ENCODE results near the gene ARHGAP5. TPM values are rescaled to one million over a fixed set of nuclear protein-coding genes. Genes with fewer than 3 reads are reported as not detected.

Gene ARHGAP5
- total and polyA plus RNA-seq, 9 of the 15 experiments (the other 6 are each of a cell fraction or from before 2014, with no cell fraction given) = 3.1 to 21.8 (median 12.1) TPM

GRCh38 chr14:32077081-32078022 lies at the start of gene ARHGAP5 (continued):
- TF ChIP-seq RREB1 (CRISPR knock-in tag; IDR thresholded peaks at IDR 0.05) = no peak
- TF ChIP-seq ZFX (CRISPR knock-in tag; IDR thresholded peaks at IDR 0.05) = peak; percentile 76
- no peak for TF ChIP-seq FOXK2 (conservative IDR thresholded peaks at IDR 0.05 in 1 of 2, IDR thresholded peaks at IDR 0.05 in 1 of 2; ENCODE audit: low read depth in 2 of 2)
- no peak for TF ChIP-seq CHD7 (IDR thresholded peaks at IDR 0.05; ENCODE audit: low read depth, low read length)
- no peak for TF ChIP-seq THRAP3 (IDR thresholded peaks at IDR 0.05; ENCODE audit: borderline replicate concordance)
- TF ChIP-seq PATZ1 (CRISPR knock-in tag; IDR thresholded peaks at IDR 0.05; ENCODE audit: borderline replicate concordance) = no peak

Measured in K562 (cell line).